Measurements from ENCODE around the gene EPHB3. TPM values are rescaled to one million over a fixed set of nuclear protein-coding genes. Genes with fewer than 3 reads are reported as not detected.

Gene EPHB3
- total RNA-seq, 4 donors from 2014 or later = 4.1 to 17.7 (median 6.7) TPM

DNA sequence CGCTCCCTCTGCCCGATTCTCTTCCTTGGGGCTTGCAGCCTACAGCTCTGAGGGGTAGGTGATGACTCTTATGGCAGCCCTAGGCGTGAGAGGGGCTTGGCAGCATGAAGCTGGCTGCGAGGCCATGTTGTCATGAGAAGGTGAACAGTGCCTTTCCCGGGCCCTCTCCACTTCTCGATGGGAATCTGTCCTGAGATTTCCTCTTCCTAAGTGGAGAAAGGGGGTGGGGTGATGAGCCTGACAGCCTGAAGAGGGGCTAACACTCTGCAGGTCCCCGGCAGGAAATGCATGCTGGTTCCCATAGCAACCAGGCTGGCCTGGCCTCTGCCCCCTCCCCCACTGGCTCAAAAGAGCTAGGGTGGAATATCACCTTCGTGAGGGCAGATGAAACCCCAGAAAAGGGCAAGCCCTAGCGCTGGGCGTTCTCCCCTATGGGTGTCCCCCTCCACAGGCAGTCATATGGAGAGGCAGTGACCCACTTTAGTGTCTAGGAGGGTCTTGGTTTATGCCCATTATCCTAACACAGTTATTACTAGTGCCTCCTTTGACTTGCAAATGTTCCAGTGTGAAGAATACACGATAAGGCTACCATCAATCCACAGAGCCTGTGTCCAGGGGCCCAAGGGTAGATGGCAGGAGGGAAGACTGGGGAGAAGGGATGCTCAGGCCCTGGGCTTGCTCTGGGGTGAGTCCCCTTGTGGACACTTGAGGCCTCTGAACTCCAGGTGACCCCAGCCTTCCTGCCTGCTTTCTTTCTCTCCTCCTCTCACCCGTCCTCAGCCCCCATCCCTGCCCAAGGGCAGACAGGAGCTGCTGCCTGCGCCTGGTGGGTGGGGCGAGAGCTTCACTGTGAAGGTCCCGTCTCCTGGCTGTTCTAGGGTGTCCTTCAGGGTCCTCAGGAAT lies 13.2 kb downstream of the EPHB3 start:
- Histone ChIP-seq H3K27ac (peak overlapping the region in 1 of 4 donors; percentile 42), H3K36me3 (no peaks in the 10 kb centered on the region), H3K9me3 (no peaks in the 10 kb centered on the region), H3K4me1 (peaks cover 0 to 50% (median 10%) of the 10 kb centered on the region in 4 donors), H3K4me3 (no peak overlapping the region), H3K27me3 (no peaks in the 10 kb centered on the region)
- no peak for DNase-seq
- TF ChIP-seq CTCF (IDR thresholded peaks at IDR 0.05) (no peak), POLR2A (IDR thresholded peaks at IDR 0.05) (no peak), EP300 (IDR thresholded peaks at IDR 0.05; ENCODE audit: low read depth) (no peak), POLR2AphosphoS5 (IDR thresholded peaks at IDR 0.05) (no peak)
- WGBS, 2 donors (ENCODE audit: low coverage in 1 of 2) = 0 to 45% methylated on average over 1 to 15 of the region's 15 CpGs
- in situ Hi-C loops (cut with MboI; ENCODE audit: low pct_ligation_motif_present in 1 of 4, low pct_unique_long_range_greater_than_20kb in 1 of 4, low sequenced_read_pairs in 3 of 4) = no loop called here
- intact Hi-C loops (cut with DNase I; ENCODE audit: low total_unique reads) = no loop called here

DNA sequence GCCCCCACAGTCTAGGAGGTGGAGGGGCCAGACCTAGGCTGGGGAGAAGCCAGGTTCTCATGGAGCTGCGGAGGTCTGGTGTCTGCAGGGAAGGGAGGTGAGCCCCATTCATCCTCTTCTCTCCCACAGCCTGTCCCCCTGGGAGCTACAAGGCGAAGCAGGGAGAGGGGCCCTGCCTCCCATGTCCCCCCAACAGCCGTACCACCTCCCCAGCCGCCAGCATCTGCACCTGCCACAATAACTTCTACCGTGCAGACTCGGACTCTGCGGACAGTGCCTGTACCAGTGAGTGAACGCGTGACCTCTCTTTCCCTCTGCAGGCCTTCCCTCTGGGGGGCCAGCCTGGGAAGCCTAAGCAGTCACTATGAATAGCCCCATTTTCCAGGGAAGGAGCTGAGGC lies 14.1 kb downstream of the EPHB3 start:
- no peak for TF ChIP-seq POLR2AphosphoS5 (IDR thresholded peaks at IDR 0.05)
- TF ChIP-seq CTCF (IDR thresholded peaks at IDR 0.05) = no peak
- no peak for TF ChIP-seq EP300 (IDR thresholded peaks at IDR 0.05; ENCODE audit: low read depth)
- TF ChIP-seq POLR2A (IDR thresholded peaks at IDR 0.05) = no peak
- WGBS, 2 donors (ENCODE audit: low coverage in 1 of 2) = 80% methylated on average over 9 of the region's 9 CpGs; no CpG with 5 or more reads in 1 of the 2 donors
- no peak for DNase-seq
- intact Hi-C loops (cut with DNase I; ENCODE audit: low total_unique reads) (no loop called here), in situ Hi-C loops (cut with MboI; ENCODE audit: low pct_ligation_motif_present in 1 of 4, low pct_unique_long_range_greater_than_20kb in 1 of 4, low sequenced_read_pairs in 3 of 4) (no loop called here)
- Histone ChIP-seq H3K27me3 (no peaks in the 10 kb centered on the region), H3K9me3 (no peaks in the 10 kb centered on the region), H3K4me3 (no peak overlapping the region), H3K36me3 (no peaks in the 10 kb centered on the region), H3K4me1 (peaks cover 0 to 43% (median 6%) of the 10 kb centered on the region in 4 donors), H3K27ac (no peak overlapping the region)

- TF ChIP-seq POLR2AphosphoS5 (IDR thresholded peaks at IDR 0.05) (no peak), EP300 (IDR thresholded peaks at IDR 0.05; ENCODE audit: low read depth) (no peak), CTCF (IDR thresholded peaks at IDR 0.05) (no peak), POLR2A (IDR thresholded peaks at IDR 0.05) (no peak)
- Histone ChIP-seq H3K4me1 (peaks cover 0 to 42% (median 9%) of the 10 kb centered on the region in 4 donors), H3K4me3 (no peak overlapping the region), H3K36me3 (no peaks in the 10 kb centered on the region), H3K9me3 (no peaks in the 10 kb centered on the region), H3K27ac (no peak overlapping the region), H3K27me3 (no peaks in the 10 kb centered on the region)
- intact Hi-C loops (cut with DNase I; ENCODE audit: low total_unique reads) (no loop called here), in situ Hi-C loops (cut with MboI; ENCODE audit: low pct_ligation_motif_present in 1 of 4, low pct_unique_long_range_greater_than_20kb in 1 of 4, low sequenced_read_pairs in 3 of 4) (no loop called here)
- DNase-seq = no peak
- WGBS, 2 donors (ENCODE audit: low coverage in 1 of 2) = 48 to 61% methylated on average over 3 to 14 of the region's 25 CpGs
Observed at GRCh38 chr3:184576457-184577240, 15.1 kb downstream of the EPHB3 start.

- intact Hi-C loops (cut with DNase I; ENCODE audit: low total_unique reads) (no loop called here), in situ Hi-C loops (cut with MboI; ENCODE audit: low pct_ligation_motif_present in 1 of 4, low pct_unique_long_range_greater_than_20kb in 1 of 4, low sequenced_read_pairs in 3 of 4) (no loop called here)
- Histone ChIP-seq H3K27me3 (no peaks in the 10 kb centered on the region), H3K9me3 (no peaks in the 10 kb centered on the region), H3K36me3 (no peaks in the 10 kb centered on the region), H3K4me3 (no peak overlapping the region), H3K27ac (peak overlapping the region in 1 of 4 donors; percentile 39), H3K4me1 (peaks cover 8 to 44% (median 18%) of the 10 kb centered on the region in 4 donors)
- TF ChIP-seq EP300 (IDR thresholded peaks at IDR 0.05; ENCODE audit: low read depth) (no peak), CTCF (IDR thresholded peaks at IDR 0.05) (no peak)
- 74% methylated on average over 14 of the region's 15 CpGs; no CpG with 5 or more reads in 1 of the 2 donors for WGBS, 2 donors (ENCODE audit: low coverage in 1 of 2)
- DNase-seq = no peak
Observed at GRCh38 chr3:184577546-184577945, 16.0 kb downstream of the EPHB3 start.
